HepG2 (cell line): ENCODE results near the gene ASAP2. TPM values are rescaled to one million over a fixed set of nuclear protein-coding genes. Genes with fewer than 3 reads are reported as not detected.

ENCODE experiments used
- ATAC-seq: fragments of 200-7000 bp; cut with Tn5 transposase; 3 replicates; pipeline ENCODE4 v1.9.1; 2020; ENCODE audit warnings: mild to moderate bottlenecking, moderate library complexity
- BruUV-seq: library from RNA; stranded (reverse); fragments of 400-500 nt; replicated peaks from 2 replicates; lab custom pipeline; 2021; lab: Mats Ljungman, UMichigan
- CTCF ChIA-PET: fragments of 300-600 bp; formaldehyde crosslinking; extraction: SDS; loops from one replicate; lab custom pipeline; 2021; ENCODE audit warnings: low total read pairs, inconsistent platforms, low intra/inter-chr PET ratio; lab: Yijun Ruan, JAX
- POLR2A ChIA-PET: fragments of 350-600 bp; sonication (Branson Sonifier 250); formaldehyde crosslinking; loops from one replicate; lab custom pipeline; 2020; ENCODE audit warnings: antibody characterized with exemption, inconsistent platforms; lab: Yijun Ruan, JAX
- DNase-seq: peaks from one replicate; pipeline ENCODE4 v3.0.0-alpha.2; 2015; ENCODE audit warnings: low spot score
- FAIRE-seq: peaks from 3 replicates; lab custom pipeline; 2011; peaks lifted over from hg19 to GRCh38; lab: Jason Lieb, UNC
- H2AFZ ChIP-seq: one replicate; pipeline ENCODE4 v1.6.1; 2011; ENCODE audit warnings: low read length, inconsistent platforms
- H3K27ac ChIP-seq: fragments of 300-600 bp; 3 replicates; pipeline ENCODE4 v1.8.0; 2011; ENCODE audit warnings: mixed run types, mild to moderate bottlenecking, mixed read lengths, low read length, inconsistent platforms; ENCODE audit not compliant: insufficient read depth; ENCODE audit errors: extremely low read length
- H3K27me3 ChIP-seq, 2 experiments: fragments of 200-600 bp in 1 of 2; 2 replicates in 1 of 2; 3 replicates in 1 of 2; pipeline versions ENCODE4 v1.6.0 to v1.8.0; 2011; ENCODE audit warnings: low read length in 2 of 2, mild to moderate bottlenecking in 2 of 2, moderate library complexity in 2 of 2, inconsistent platforms in 1 of 2; ENCODE audit not compliant: insufficient read depth in 2 of 2, control insufficient read depth in 1 of 2
- H3K36me3 ChIP-seq, 2 experiments: fragments of 200-600 bp in 1 of 2; replicated peaks in 1 of 2; 2 replicates in 1 of 2; 3 replicates in 1 of 2; pipeline versions ENCODE4 v1.5.1 to v1.8.0; 2011; ENCODE audit warnings: low read length in 2 of 2, inconsistent platforms in 1 of 2; ENCODE audit not compliant: insufficient read depth in 2 of 2, control insufficient read depth in 1 of 2
- H3K4me1 ChIP-seq: 2 replicates; pipeline ENCODE4 v1.5.1; 2012; ENCODE audit warnings: low read length, inconsistent platforms; ENCODE audit not compliant: insufficient read depth
- H3K4me2 ChIP-seq: 2 replicates; pipeline ENCODE4 v1.6.0; 2011; ENCODE audit warnings: low read depth, low read length, inconsistent platforms
- H3K4me3 ChIP-seq, 3 experiments: fragments of 200-600 bp in 1 of 3; sonication (generic), shearing (Covaris generic) in 1 of 3; replicated peaks in 1 of 3; 2 replicates each; pipeline ENCODE4 v1.5.1; 2011 to 2016; ENCODE audit warnings: low read length in 3 of 3, inconsistent platforms in 2 of 3, low read depth in 2 of 3, mild to moderate bottlenecking in 2 of 3, control low read depth in 1 of 3, mixed read lengths in 1 of 3; ENCODE audit not compliant: insufficient read depth in 1 of 3
- H3K79me2 ChIP-seq: one replicate; pipeline ENCODE4 v1.6.1; 2011; ENCODE audit warnings: low read length, inconsistent platforms; ENCODE audit not compliant: insufficient read depth
- H3K9ac ChIP-seq: 2 replicates; pipeline ENCODE4 v1.6.0; 2011; ENCODE audit warnings: mild to moderate bottlenecking, low read depth, low read length, inconsistent platforms; ENCODE audit not compliant: insufficient read depth
- H3K9me3 ChIP-seq: 2 replicates; pipeline ENCODE4 v1.5.1; 2012; ENCODE audit warnings: mild to moderate bottlenecking, low read length
- H4K20me1 ChIP-seq: 2 replicates; pipeline ENCODE4 v1.6.0; 2011; ENCODE audit warnings: inconsistent platforms, mild to moderate bottlenecking, low read length, moderate library complexity; ENCODE audit not compliant: insufficient read depth
- PTBP1 ChIP-seq: fragments of 200-400 bp; formaldehyde crosslinking; IDR thresholded peaks from 2 replicates; pipeline ENCODE4 v1.6.1; 2018; ENCODE audit warnings: low read length, low read depth; ENCODE audit not compliant: poor library complexity, severe bottlenecking
- SP2 ChIP-seq: sonication (generic); formaldehyde crosslinking; IDR thresholded peaks from 2 replicates; pipeline ENCODE4 v1.5.1; 2020; ENCODE audit warnings: mild to moderate bottlenecking, missing genetic modification reagents
- SRSF9 ChIP-seq: fragments of 200-400 bp; formaldehyde crosslinking; IDR thresholded peaks from 2 replicates; pipeline ENCODE4 v1.6.1; 2018; ENCODE audit warnings: borderline replicate concordance, mild to moderate bottlenecking, low read depth, low read length; ENCODE audit not compliant: insufficient read depth, poor library complexity, severe bottlenecking
- ZBTB43 ChIP-seq: sonication (generic); formaldehyde crosslinking; conservative IDR thresholded peaks from 2 replicates; pipeline ENCODE4 v1.4.0; 2020; ENCODE audit warnings: missing genetic modification reagents
- ZBTB7A ChIP-seq: sonication (generic); formaldehyde crosslinking; IDR thresholded peaks from 2 replicates; pipeline ENCODE4 v1.8.0; 2022; ENCODE audit warnings: mild to moderate bottlenecking, missing genetic modification reagents
- ZNF224 ChIP-seq: sonication (generic); formaldehyde crosslinking; IDR thresholded peaks from 2 replicates; pipeline ENCODE4 v1.5.0; 2020; ENCODE audit warnings: mild to moderate bottlenecking, missing genetic modification reagents
- ZNF296 ChIP-seq: sonication (generic); formaldehyde crosslinking; conservative IDR thresholded peaks from 2 replicates; pipeline ENCODE4 v1.5.0; 2020; ENCODE audit warnings: mild to moderate bottlenecking, missing genetic modification reagents
- ZNF468 ChIP-seq: sonication (generic); formaldehyde crosslinking; IDR thresholded peaks from 2 replicates; pipeline ENCODE4 v1.8.0; 2022; ENCODE audit warnings: mild to moderate bottlenecking, moderate library complexity, missing genetic modification reagents
- ZNF501 ChIP-seq: sonication (generic); formaldehyde crosslinking; IDR thresholded peaks from 2 replicates; pipeline ENCODE4 v1.5.1; 2020; ENCODE audit warnings: mild to moderate bottlenecking, moderate library complexity, missing genetic modification reagents
- ZNF564 ChIP-seq: sonication (generic); formaldehyde crosslinking; IDR thresholded peaks from 2 replicates; pipeline ENCODE4 v1.8.1; 2023; ENCODE audit warnings: mild to moderate bottlenecking, missing genetic modification reagents
- WGBS: methylation state at CpG from one replicate; pipeline ENCODE4 v1.1.6; 2017; ENCODE audit warnings: low lambda C conversion rate; 5-methylcytosine and 5-hydroxymethylcytosine counted together
- in situ Hi-C: cut with HindIII; loops from 2 replicates; pipeline ENCODE4 v1.10.0; 2017; ENCODE audit warnings: low pct_unique_long_range_greater_than_20kb; ENCODE audit not compliant: extremely low pct_ligation_motif_present
- intact Hi-C: fragments of 100-400 bp; cut with micrococcal nuclease; formaldehyde crosslinking; loops from one replicate; pipeline ENCODE4 v1.10.0; 2022; ENCODE audit not compliant: unreplicated experiment
- polyA plus RNA-seq, 8 experiments: library from polyadenylated mRNA; depleted of rRNA in 3 of 8; stranded (reverse) in 7 of 8; unstranded in 1 of 8; fragments of >200 nt; fragmentation: Illumina TruSeq in 4 of 8; extraction: Trizol in 4 of 8; gene quantifications; 2 replicates each; pipeline versions ENCODE4 v1.2.1 to v1.2.3, GENCODE V29; 2011 to 2016; ENCODE audit warnings: low read depth in 4 of 8, missing spikeins in 1 of 8, mixed read lengths in 1 of 8; ENCODE audit not compliant: insufficient read depth in 1 of 8
- total RNA-seq, 5 experiments: library from RNA; depleted of rRNA; stranded (reverse); fragments of >200 nt; fragmentation: Illumina TruSeq; extraction: Trizol; gene quantifications; 2 replicates each; pipeline ENCODE4 v1.2.3, GENCODE V29; 2016; ENCODE audit warnings: low read depth in 1 of 5
- TF ChIP-seq, protein P1 (sequence below), 2 experiments: sonication (generic) in 1 of 2; formaldehyde crosslinking in 1 of 2; IDR thresholded peaks; 2 replicates each; pipeline versions ENCODE4 v1.4.0 to v1.6.1; 2018 to 2020; ENCODE audit warnings: missing genetic modification reagents in 2 of 2, borderline replicate concordance in 1 of 2, low read depth in 1 of 2, mild to moderate bottlenecking in 1 of 2, missing biosample characterization in 1 of 2
- TF ChIP-seq, protein P2 (sequence below): sonication (generic); formaldehyde crosslinking; IDR thresholded peaks from 2 replicates; pipeline ENCODE4 v1.4.0; 2020; ENCODE audit warnings: missing genetic modification reagents

ASAP2 gene
- total and polyA plus RNA-seq, 2 of the 13 experiments (the other 11 are each of a cell fraction or from before 2014, with no cell fraction given), result 7.3 to 22.3 TPM

GRCh38 chr2:9285921-9286320 is 79.3 kb downstream of the ASAP2 start:
- Histone ChIP-seq H3K4me2 (no peak overlapping the region), H3K9me3 (no peaks in the 10 kb centered on the region), H4K20me1 (no peaks in the 10 kb centered on the region), H3K4me3 (no peak overlapping the region), H2AFZ (no peak overlapping the region), H3K4me1 (peaks cover 23% of the 10 kb centered on the region), H3K79me2 (no peaks in the 10 kb centered on the region), H3K27ac (no peak overlapping the region), H3K9ac (no peak overlapping the region), H3K36me3 (peaks cover 2 to 12% of the 10 kb centered on the region in 2 experiments; a peak in 1 of 5 replicates), H3K27me3 (no peaks in the 10 kb centered on the region)
- ChIA-PET CTCF (no interaction called here), POLR2A (no interaction called here)
- TF ChIP-seq SP2 (CRISPR knock-in tag) (no peak), ZBTB43 (no peak), ZNF296 (CRISPR knock-in tag) (no peak), SRSF9 (no peak), ZBTB7A (CRISPR knock-in tag) (no peak), ZNF564 (CRISPR knock-in tag) (no peak), ZNF501 (CRISPR knock-in tag) (no peak), ZNF468 (no peak), PTBP1 (no peak), ZNF224 (CRISPR knock-in tag) (no peak)
- TF ChIP-seq, protein P1, sequence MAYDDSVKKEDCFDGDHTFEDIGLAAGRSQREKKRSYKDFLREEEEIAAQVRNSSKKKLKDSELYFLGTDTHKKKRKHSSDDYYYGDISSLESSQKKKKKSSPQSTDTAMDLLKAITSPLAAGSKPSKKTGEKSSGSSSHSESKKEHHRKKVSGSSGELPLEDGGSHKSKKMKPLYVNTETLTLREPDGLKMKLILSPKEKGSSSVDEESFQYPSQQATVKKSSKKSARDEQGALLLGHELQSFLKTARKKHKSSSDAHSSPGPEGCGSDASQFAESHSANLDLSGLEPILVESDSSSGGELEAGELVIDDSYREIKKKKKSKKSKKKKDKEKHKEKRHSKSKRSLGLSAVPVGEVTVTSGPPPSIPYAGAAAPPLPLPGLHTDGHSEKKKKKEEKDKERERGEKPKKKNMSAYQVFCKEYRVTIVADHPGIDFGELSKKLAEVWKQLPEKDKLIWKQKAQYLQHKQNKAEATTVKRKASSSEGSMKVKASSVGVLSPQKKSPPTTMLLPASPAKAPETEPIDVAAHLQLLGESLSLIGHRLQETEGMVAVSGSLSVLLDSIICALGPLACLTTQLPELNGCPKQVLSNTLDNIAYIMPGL (CRISPR knock-in tag; IDR thresholded peaks at IDR 0.05; ENCODE audit: borderline replicate concordance in 1 of 2, low read depth in 1 of 2), result no peak
- TF ChIP-seq, protein P2, sequence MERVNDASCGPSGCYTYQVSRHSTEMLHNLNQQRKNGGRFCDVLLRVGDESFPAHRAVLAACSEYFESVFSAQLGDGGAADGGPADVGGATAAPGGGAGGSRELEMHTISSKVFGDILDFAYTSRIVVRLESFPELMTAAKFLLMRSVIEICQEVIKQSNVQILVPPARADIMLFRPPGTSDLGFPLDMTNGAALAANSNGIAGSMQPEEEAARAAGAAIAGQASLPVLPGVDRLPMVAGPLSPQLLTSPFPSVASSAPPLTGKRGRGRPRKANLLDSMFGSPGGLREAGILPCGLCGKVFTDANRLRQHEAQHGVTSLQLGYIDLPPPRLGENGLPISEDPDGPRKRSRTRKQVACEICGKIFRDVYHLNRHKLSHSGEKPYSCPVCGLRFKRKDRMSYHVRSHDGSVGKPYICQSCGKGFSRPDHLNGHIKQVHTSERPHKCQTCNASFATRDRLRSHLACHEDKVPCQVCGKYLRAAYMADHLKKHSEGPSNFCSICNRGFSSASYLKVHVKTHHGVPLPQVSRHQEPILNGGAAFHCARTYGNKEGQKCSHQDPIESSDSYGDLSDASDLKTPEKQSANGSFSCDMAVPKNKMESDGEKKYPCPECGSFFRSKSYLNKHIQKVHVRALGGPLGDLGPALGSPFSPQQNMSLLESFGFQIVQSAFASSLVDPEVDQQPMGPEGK (CRISPR knock-in tag), result no peak
- DNase-seq (no peak), FAIRE-seq (no peak), ATAC-seq (no peak)
- no TSS peak for BruUV-seq
- WGBS, result 96% methylated on average over 4 of the region's 4 CpGs
- intact Hi-C loops, result no loop called here
- in situ Hi-C loops, result no loop called here
